D721Med (cell line): ENCODE measurements around the gene PRKCA.

ENCODE experiments used
- DNase-seq: peaks from one replicate; pipeline ENCODE4 v3.0.0; 2011; ENCODE audit warnings: low spot score; ENCODE audit not compliant: insufficient read length
- FAIRE-seq: peaks from 2 replicates; lab custom pipeline; 2011; peaks lifted over from hg19 to GRCh38; lab: Jason Lieb, UNC
- CTCF ChIP-seq: IDR thresholded peaks from 2 replicates; pipeline ENCODE4 v1.5.1; 2012; ENCODE audit warnings: mild to moderate bottlenecking, control low read depth; ENCODE audit not compliant: insufficient read depth; ENCODE audit errors: missing control alignments

Gene PRKCA

GRCh38 chr17:66574123-66574522 is 271.7 kb downstream of the PRKCA start:
- DNase-seq: no peak
- no peak for FAIRE-seq

GRCh38 chr17:66576473-66576872 is 274.1 kb downstream of the PRKCA start:
- FAIRE-seq (no peak), DNase-seq (no peak)
- no peak for TF ChIP-seq CTCF

More at GRCh38 chr17:66574123-66574522, 271.7 kb downstream of the PRKCA start:
- no peak for TF ChIP-seq CTCF

- DNase-seq (no peak), FAIRE-seq (no peak)
Observed at GRCh38 chr17:66577041-66577440, 274.6 kb downstream of the PRKCA start.

GRCh38 chr17:66578781-66579489 is 276.5 kb downstream of the PRKCA start:
- TF ChIP-seq CTCF: no peak
- DNase-seq (no peak), FAIRE-seq (no peak)

More at GRCh38 chr17:66577041-66577440, 274.6 kb downstream of the PRKCA start:
- no peak for TF ChIP-seq CTCF

- TF ChIP-seq CTCF: no peak
- FAIRE-seq (no peak), DNase-seq (no peak)
Observed at GRCh38 chr17:66579556-66579955, 277.1 kb downstream of the PRKCA start.

GRCh38 chr17:66580184-66580955 is 278.0 kb downstream of the PRKCA start:
- FAIRE-seq (no peak), DNase-seq (no peak)
- no peak for TF ChIP-seq CTCF
